Mesenchymal stem cell (in vitro differentiated cells and primary cell): ENCODE measurements around the gene TBC1D8B.
A peak's percentile ranks its signal among the peaks of the same experiment; 100 is the strongest.

ENCODE experiments used
- DNase-seq: peaks from one replicate; pipeline ENCODE4 v3.0.0-alpha.2; 2013
- H2AFZ ChIP-seq: one replicate; pipeline ENCODE4 v1.6.1; 2013; ENCODE audit warnings: low read depth, mild to moderate bottlenecking, control low read depth, inconsistent platforms, low read length, moderate library complexity
- H2AK5ac ChIP-seq: 2 replicates; pipeline ENCODE4 v1.6.1; 2013; ENCODE audit warnings: low read length, moderate library complexity, mild to moderate bottlenecking, inconsistent platforms; ENCODE audit not compliant: severe bottlenecking
- H2BK120ac ChIP-seq: one replicate; pipeline ENCODE4 v1.6.1; 2013; ENCODE audit warnings: low read depth, mild to moderate bottlenecking, inconsistent platforms, low read length, moderate library complexity
- H2BK12ac ChIP-seq, 2 experiments: one replicate each; pipeline ENCODE4 v1.6.1; 2013; ENCODE audit warnings: inconsistent platforms in 2 of 2, low read length in 2 of 2, mild to moderate bottlenecking in 2 of 2, moderate library complexity in 2 of 2, control low read depth in 1 of 2
- H2BK15ac ChIP-seq: one replicate; pipeline ENCODE4 v1.6.1; 2013; ENCODE audit warnings: mild to moderate bottlenecking, low read depth, inconsistent platforms; ENCODE audit not compliant: poor library complexity, severe bottlenecking
- H2BK5ac ChIP-seq: 2 replicates; pipeline ENCODE4 v1.6.1; 2013; ENCODE audit warnings: low read depth, mild to moderate bottlenecking, low read length, control low read depth, inconsistent platforms; ENCODE audit not compliant: poor library complexity, severe bottlenecking
- H3K14ac ChIP-seq, 2 experiments: one replicate each; pipeline ENCODE4 v1.6.1; 2013; ENCODE audit warnings: inconsistent platforms in 2 of 2, low read length in 2 of 2, control low read depth in 1 of 2, mild to moderate bottlenecking in 1 of 2, moderate library complexity in 1 of 2
- H3K18ac ChIP-seq, 2 experiments: one replicate each; pipeline ENCODE4 v1.6.1; 2013; ENCODE audit warnings: inconsistent platforms in 2 of 2, low read length in 2 of 2, control low read depth in 1 of 2, low read depth in 1 of 2, mild to moderate bottlenecking in 1 of 2
- H3K23ac ChIP-seq, 2 experiments: one replicate each; pipeline ENCODE4 v1.6.1; 2013; ENCODE audit warnings: inconsistent platforms in 2 of 2, low read length in 2 of 2, mild to moderate bottlenecking in 2 of 2, moderate library complexity in 2 of 2, control low read depth in 1 of 2
- H3K27ac ChIP-seq: 2 replicates; pipeline ENCODE4 v1.5.1; 2013; ENCODE audit warnings: mild to moderate bottlenecking, moderate library complexity, low read length, control low read depth, inconsistent platforms; ENCODE audit not compliant: poor library complexity, severe bottlenecking
- H3K27me3 ChIP-seq, 2 experiments: 2 replicates each; pipeline versions ENCODE4 v1.6.1 to v1.7.0; 2013; ENCODE audit warnings: low read length in 2 of 2, mild to moderate bottlenecking in 2 of 2, moderate library complexity in 2 of 2, control low read depth in 1 of 2, inconsistent platforms in 1 of 2; ENCODE audit not compliant: control insufficient read depth in 1 of 2, insufficient read depth in 1 of 2
- H3K36me3 ChIP-seq, 2 experiments: 2 replicates each; pipeline versions ENCODE4 v1.6.1 to v1.7.0; 2013; ENCODE audit warnings: low read length in 2 of 2, control low read depth in 1 of 2, inconsistent platforms in 1 of 2, low read depth in 1 of 2, mild to moderate bottlenecking in 1 of 2; ENCODE audit not compliant: insufficient read depth in 2 of 2, control insufficient read depth in 1 of 2
- H3K4ac ChIP-seq, 2 experiments: one replicate each; pipeline ENCODE4 v1.6.1; 2013; ENCODE audit warnings: inconsistent platforms in 2 of 2, low read length in 2 of 2, mild to moderate bottlenecking in 2 of 2, moderate library complexity in 2 of 2, control low read depth in 1 of 2, low read depth in 1 of 2
- H3K4me1 ChIP-seq: 2 replicates; pipeline ENCODE4 v1.6.1; 2013; ENCODE audit warnings: low read depth, low read length, control low read depth; ENCODE audit not compliant: control insufficient read depth, insufficient read depth
- H3K4me2 ChIP-seq: 2 replicates; pipeline ENCODE4 v1.6.1; 2013; ENCODE audit warnings: low read length, mild to moderate bottlenecking, inconsistent platforms; ENCODE audit not compliant: poor library complexity, severe bottlenecking
- H3K4me3 ChIP-seq, 2 experiments: 2 replicates each; pipeline versions ENCODE4 v1.5.1 to v1.7.0; 2013; ENCODE audit warnings: low read length in 2 of 2, mild to moderate bottlenecking in 2 of 2, control low read depth in 1 of 2, low read depth in 1 of 2; ENCODE audit not compliant: insufficient read depth in 1 of 2
- H3K79me1 ChIP-seq: replicated peaks from 2 replicates; pipeline ENCODE4 v1.6.1; 2013; ENCODE audit warnings: mild to moderate bottlenecking, control low read depth, low read length, inconsistent platforms; ENCODE audit not compliant: poor library complexity, severe bottlenecking
- H3K9ac ChIP-seq: 2 replicates; pipeline ENCODE4 v1.7.0; 2013; ENCODE audit warnings: mild to moderate bottlenecking, low read length, moderate library complexity
- H3K9me3 ChIP-seq: 2 replicates; pipeline ENCODE4 v1.7.0; 2013; ENCODE audit warnings: mild to moderate bottlenecking, low read length; ENCODE audit not compliant: control insufficient read depth
- H4K8ac ChIP-seq: one replicate; pipeline ENCODE4 v1.6.1; 2013; ENCODE audit warnings: inconsistent platforms, mild to moderate bottlenecking, low read length, moderate library complexity
- H4K91ac ChIP-seq: one replicate; pipeline ENCODE4 v1.6.1; 2013; ENCODE audit warnings: mild to moderate bottlenecking, low read length, inconsistent platforms
- WGBS: methylation state at CpG from one replicate; pipeline ENCODE4 v1.1.7; 2013; ENCODE audit warnings: mixed read lengths; 5-methylcytosine and 5-hydroxymethylcytosine counted together

TBC1D8B gene

DNA sequence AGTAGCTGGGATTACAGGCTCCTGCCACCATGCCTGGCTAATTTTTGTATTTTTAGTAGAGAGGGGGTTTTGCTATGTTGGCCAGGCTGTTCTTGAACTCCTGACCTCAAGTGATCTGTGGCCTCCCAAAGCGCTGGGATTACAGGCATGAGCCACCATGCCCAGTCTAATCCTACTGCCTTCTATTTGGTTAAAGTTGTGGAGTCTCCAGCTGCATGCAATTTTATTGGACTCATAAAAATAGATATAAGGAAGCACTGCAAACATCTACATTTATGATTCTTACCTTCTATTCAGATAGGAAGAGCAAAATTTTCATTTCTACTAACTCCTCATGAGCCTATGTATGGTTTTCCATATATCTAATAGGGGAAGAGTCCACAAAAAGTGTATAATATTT, 87.0 kb downstream of the TBC1D8B start:
- Histone ChIP-seq H2BK15ac (no peak overlapping the region), H3K4me1 (no peaks in the 10 kb centered on the region), H2AFZ (no peak overlapping the region), H3K27me3 (peaks cover 0 to 47% of the 10 kb centered on the region in 2 experiments), H2AK5ac (no peak overlapping the region), H2BK5ac (no peak overlapping the region), H3K23ac (no peak overlapping the region), H3K36me3 (no peaks in the 10 kb centered on the region), H3K4ac (no peak overlapping the region), H2BK12ac (no peak overlapping the region), H3K9ac (no peak overlapping the region), H3K9me3 (peaks cover 6% of the 10 kb centered on the region), H3K79me1 (no peaks in the 10 kb centered on the region), H3K18ac (no peak overlapping the region), H3K14ac (no peak overlapping the region), H4K8ac (no peak overlapping the region), H3K27ac (no peak overlapping the region), H4K91ac (no peak overlapping the region), H2BK120ac (no peak overlapping the region), H3K4me2 (no peak overlapping the region), H3K4me3 (no peak overlapping the region)
- WGBS, result no CpG with 5 or more reads among the region's 1 CpG
- no peak for DNase-seq

DNA sequence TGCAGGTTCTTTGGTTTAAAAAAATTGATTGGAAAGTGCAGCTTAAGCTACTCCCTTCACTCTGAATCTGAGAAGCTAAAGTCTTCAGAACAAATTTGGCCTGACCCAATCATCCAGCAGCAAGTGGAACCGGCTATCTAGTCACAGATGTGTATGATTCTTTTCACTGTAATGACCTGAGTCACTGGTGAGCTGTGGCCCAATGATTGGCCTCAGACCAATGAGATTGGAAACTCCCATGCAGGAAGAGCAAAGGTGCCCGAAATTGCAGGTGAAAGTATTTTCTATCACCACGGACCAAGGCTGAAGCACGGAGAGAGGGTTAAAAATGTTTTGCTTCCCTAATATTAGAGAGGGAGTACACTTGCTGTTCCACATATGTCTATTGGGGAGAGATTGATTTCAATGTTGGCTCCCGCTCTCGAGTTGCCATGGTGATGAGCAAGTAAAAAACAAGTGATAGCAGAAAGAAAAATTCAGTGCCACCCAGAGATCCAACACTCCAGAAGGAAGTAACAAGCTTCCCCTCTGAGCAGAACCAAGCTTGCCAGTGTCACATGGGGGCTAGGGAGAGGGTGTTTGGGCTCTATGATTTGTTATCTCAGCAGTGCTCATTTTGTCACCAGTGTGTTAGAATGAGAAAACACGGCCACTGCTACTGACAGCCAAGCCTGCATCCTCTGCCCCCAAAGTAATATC, 89.4 kb downstream of the TBC1D8B start:
- Histone ChIP-seq H3K18ac (no peak overlapping the region), H3K27me3 (peaks cover 0 to 36% of the 10 kb centered on the region in 2 experiments), H2BK5ac (no peak overlapping the region), H2BK12ac (no peak overlapping the region), H4K91ac (no peak overlapping the region), H2AK5ac (no peak overlapping the region), H3K23ac (no peak overlapping the region), H3K36me3 (no peaks in the 10 kb centered on the region), H4K8ac (no peak overlapping the region), H2BK120ac (no peak overlapping the region), H3K14ac (no peak overlapping the region), H3K27ac (no peak overlapping the region), H3K4ac (no peak overlapping the region), H3K4me3 (no peak overlapping the region), H3K9me3 (peaks cover 6% of the 10 kb centered on the region), H2AFZ (no peak overlapping the region), H2BK15ac (no peak overlapping the region), H3K4me2 (no peak overlapping the region), H3K9ac (no peak overlapping the region), H3K4me1 (peaks cover 6% of the 10 kb centered on the region), H3K79me1 (no peaks in the 10 kb centered on the region)
- DNase-seq, result no peak
- WGBS, result 82% methylated on average over 5 of the region's 7 CpGs

DNA sequence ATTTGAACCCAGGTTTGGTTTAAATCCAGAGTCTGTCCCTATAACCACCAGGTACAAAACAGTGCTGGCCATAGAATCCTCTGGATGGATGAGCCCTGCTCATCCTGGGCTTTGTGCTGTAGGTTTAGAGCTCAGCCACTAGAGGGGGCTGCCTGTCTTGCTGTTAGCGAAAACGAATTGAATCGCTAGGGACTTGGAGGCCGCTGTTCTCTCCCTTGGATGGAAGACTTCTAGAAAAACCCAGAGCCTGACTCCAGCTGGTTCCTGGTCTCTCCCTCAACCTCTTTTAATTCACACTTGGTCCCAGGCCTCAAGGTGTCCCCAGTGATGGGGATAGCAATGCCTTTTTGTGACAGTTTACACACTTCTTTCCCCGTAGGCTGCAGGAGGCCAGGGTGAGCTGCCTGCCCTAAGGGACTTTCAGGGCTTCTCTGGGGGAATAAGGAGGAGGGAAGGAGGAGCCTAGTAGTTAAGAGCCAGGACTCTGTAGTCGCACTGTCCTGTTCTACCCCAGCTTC, 92.0 kb downstream of the TBC1D8B start:
- peak overlapping the region; percentile 60 for H3K9ac ChIP-seq
- no peak overlapping the region for H2BK5ac ChIP-seq
- H2BK12ac ChIP-seq, result no peak overlapping the region
- no peak overlapping the region for H2BK120ac ChIP-seq
- DNase-seq, result peak; percentile 74
- H4K91ac ChIP-seq, result peak overlapping the region; percentile 39
- no peaks in the 10 kb centered on the region for H3K79me1 ChIP-seq
- no peak overlapping the region for H3K4me2 ChIP-seq
- H3K18ac ChIP-seq, result peak overlapping the region; percentile 21 to 38
- H3K23ac ChIP-seq, result no peak overlapping the region
- peak overlapping the region; percentile 86 for H3K27ac ChIP-seq
- H3K27me3 ChIP-seq, result peaks cover 0 to 38% of the 10 kb centered on the region in 2 experiments
- H3K4me3 ChIP-seq, result no peak overlapping the region
- peaks cover 6% of the 10 kb centered on the region for H3K4me1 ChIP-seq
- H3K36me3 ChIP-seq, result no peaks in the 10 kb centered on the region
- no peak overlapping the region for H3K14ac ChIP-seq
- H2AK5ac ChIP-seq, result no peak overlapping the region
- H2AFZ ChIP-seq, result peak overlapping the region; percentile 67
- no peak overlapping the region for H3K4ac ChIP-seq
- H4K8ac ChIP-seq, result peak overlapping the region; percentile 80
- H2BK15ac ChIP-seq, result no peak overlapping the region
- H3K9me3 ChIP-seq, result no peaks in the 10 kb centered on the region
- 0% methylated on average over 5 of the region's 6 CpGs for WGBS

DNA sequence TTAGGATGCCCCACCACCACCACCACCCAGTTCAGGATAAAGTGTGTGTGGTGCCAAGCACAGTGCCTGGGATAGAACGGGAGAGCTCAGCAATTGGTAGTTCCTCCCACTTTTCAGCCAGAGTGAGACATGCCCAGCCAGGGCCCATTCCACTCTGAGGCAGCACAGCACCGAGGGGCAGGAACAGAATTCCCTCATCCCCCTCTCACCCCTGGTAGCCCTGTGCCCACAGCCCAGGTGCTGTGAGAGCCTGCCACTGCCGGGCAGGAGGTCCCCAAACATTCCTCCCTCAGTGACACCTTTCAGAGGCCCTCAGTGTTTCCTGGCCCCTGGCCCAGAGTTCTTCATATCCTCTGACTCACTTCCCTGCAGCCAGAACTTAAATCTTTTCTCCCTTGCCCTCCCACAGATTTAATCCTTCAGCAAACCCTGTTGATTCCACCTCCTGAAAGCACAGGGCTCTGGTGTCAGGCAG, 92.5 kb downstream of the TBC1D8B start:
- Histone ChIP-seq H3K14ac (no peak overlapping the region), H3K4me2 (no peak overlapping the region), H2BK12ac (peak overlapping the region in 1 of 2 experiments; percentile 63), H3K9me3 (no peaks in the 10 kb centered on the region), H2BK5ac (no peak overlapping the region), H3K36me3 (no peaks in the 10 kb centered on the region), H3K23ac (no peak overlapping the region), H3K4me3 (no peak overlapping the region), H3K27me3 (peaks cover 0 to 42% of the 10 kb centered on the region in 2 experiments), H4K8ac (peak overlapping the region; percentile 80), H3K27ac (peak overlapping the region; percentile 86), H3K4me1 (peaks cover 6% of the 10 kb centered on the region), H3K79me1 (no peaks in the 10 kb centered on the region), H2BK120ac (no peak overlapping the region), H3K4ac (no peak overlapping the region), H2AK5ac (no peak overlapping the region), H2BK15ac (no peak overlapping the region), H2AFZ (no peak overlapping the region), H3K18ac (peak overlapping the region; percentile 21 to 38), H4K91ac (peak overlapping the region; percentile 39), H3K9ac (peak overlapping the region; percentile 60)
- 8% methylated on average over 3 of the region's 3 CpGs for WGBS
- peak; percentile 64 for DNase-seq
